MM.1S (cell line): ENCODE results near the gene TMEM250.

ENCODE experiments used
- EZH2phosphoT487 ChIP-seq: fragments of 300-600 bp; sonication (generic); IDR thresholded peaks from 2 replicates; pipeline ENCODE4 v1.6.1; 2018; ENCODE audit warnings: antibody characterized with exemption, low read length
- TF ChIP-seq, protein P1 (sequence below): fragments of 300-600 bp; sonication (generic); IDR thresholded peaks from 2 replicates; pipeline ENCODE4 v1.5.1; 2016; ENCODE audit warnings: antibody characterized with exemption, low read length, mixed read lengths

DNA sequence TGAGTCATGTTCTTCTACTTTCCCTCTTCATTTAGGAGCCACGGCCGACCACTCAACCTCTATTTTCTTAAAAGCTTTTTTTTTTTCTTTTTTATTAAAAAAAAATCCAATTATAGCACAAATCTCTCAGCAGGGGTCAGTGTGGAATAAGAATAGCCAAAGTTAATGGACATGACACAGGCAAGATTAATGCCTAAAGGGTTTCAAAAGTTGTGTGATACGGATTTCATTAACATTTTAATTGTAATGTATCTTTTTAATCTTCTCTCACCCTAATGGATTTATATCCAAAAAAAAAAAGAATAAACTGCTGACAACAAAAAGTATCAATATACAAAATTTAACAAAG, 29.0 kb downstream of the TMEM250 start:
- TF ChIP-seq EZH2phosphoT487 = no peak
- TF ChIP-seq, protein P1, sequence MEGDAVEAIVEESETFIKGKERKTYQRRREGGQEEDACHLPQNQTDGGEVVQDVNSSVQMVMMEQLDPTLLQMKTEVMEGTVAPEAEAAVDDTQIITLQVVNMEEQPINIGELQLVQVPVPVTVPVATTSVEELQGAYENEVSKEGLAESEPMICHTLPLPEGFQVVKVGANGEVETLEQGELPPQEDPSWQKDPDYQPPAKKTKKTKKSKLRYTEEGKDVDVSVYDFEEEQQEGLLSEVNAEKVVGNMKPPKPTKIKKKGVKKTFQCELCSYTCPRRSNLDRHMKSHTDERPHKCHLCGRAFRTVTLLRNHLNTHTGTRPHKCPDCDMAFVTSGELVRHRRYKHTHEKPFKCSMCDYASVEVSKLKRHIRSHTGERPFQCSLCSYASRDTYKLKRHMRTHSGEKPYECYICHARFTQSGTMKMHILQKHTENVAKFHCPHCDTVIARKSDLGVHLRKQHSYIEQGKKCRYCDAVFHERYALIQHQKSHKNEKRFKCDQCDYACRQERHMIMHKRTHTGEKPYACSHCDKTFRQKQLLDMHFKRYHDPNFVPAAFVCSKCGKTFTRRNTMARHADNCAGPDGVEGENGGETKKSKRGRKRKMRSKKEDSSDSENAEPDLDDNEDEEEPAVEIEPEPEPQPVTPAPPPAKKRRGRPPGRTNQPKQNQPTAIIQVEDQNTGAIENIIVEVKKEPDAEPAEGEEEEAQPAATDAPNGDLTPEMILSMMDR = peak; percentile 35
